OCI-LY3 (cell line): Measurements from ENCODE around the gene MUC5B.

Source experiments
- H2AFZ ChIP-seq: fragments of 200-600, 300-600 bp; shearing (Covaris generic); 2 replicates; pipeline ENCODE4 v1.6.0; 2014; ENCODE audit warnings: antibody characterized with exemption, low read depth, low read length
- H3K27ac ChIP-seq: fragments of 200-600, 300-600 bp; sonication (generic); 2 replicates; pipeline ENCODE4 v1.5.1; 2014; ENCODE audit warnings: mild to moderate bottlenecking, low read length, moderate library complexity, mixed read lengths
- H3K27me3 ChIP-seq: fragments of 200-600, 300-600 bp; sonication (generic); 2 replicates; pipeline ENCODE4 v1.6.1; 2014; ENCODE audit warnings: low read depth, low read length, mixed read lengths
- H3K36me3 ChIP-seq: fragments of 200-600, 300-600 bp; sonication (generic); replicated peaks from 2 replicates; pipeline ENCODE3; 2014; ENCODE audit warnings: low read depth, low read length, mixed read lengths
- H3K4me1 ChIP-seq: fragments of 300-600, 200-600 bp; sonication (generic); 2 replicates; pipeline ENCODE4 v1.6.1; 2014; ENCODE audit warnings: low read length, mixed read lengths
- H3K4me2 ChIP-seq: fragments of 200-600, 300-600 bp; sonication (generic); 2 replicates; pipeline ENCODE4 v1.6.1; 2014; ENCODE audit warnings: low read length, mixed read lengths
- H3K4me3 ChIP-seq: fragments of 300-600, 200-600 bp; sonication (generic); 2 replicates; pipeline ENCODE4 v1.5.1; 2014; ENCODE audit warnings: antibody characterized with exemption, mild to moderate bottlenecking, low read length, moderate library complexity
- H3K79me2 ChIP-seq: fragments of 300-600, 200-600 bp; shearing (Covaris generic); 2 replicates; pipeline ENCODE4 v1.6.1; 2014; ENCODE audit warnings: mild to moderate bottlenecking, low read length, mixed read lengths
- H3K9ac ChIP-seq: fragments of 300-600, 200-600 bp; shearing (Covaris generic); 2 replicates; pipeline ENCODE4 v1.6.0; 2014; ENCODE audit warnings: mild to moderate bottlenecking, low read length, moderate library complexity
- H3K9me3 ChIP-seq: fragments of 200-600, 300-600 bp; shearing (Covaris generic); 2 replicates; pipeline ENCODE4 v1.6.1; 2014; ENCODE audit warnings: low read length, mixed read lengths; ENCODE audit not compliant: insufficient read depth
- H4K20me1 ChIP-seq: fragments of 200-600, 300-600 bp; sonication (generic); 2 replicates; pipeline ENCODE4 v1.6.1; 2016; ENCODE audit warnings: low read length, mixed read lengths; ENCODE audit not compliant: insufficient read depth
- CTCF ChIP-seq: fragments of 200-600, 300-600 bp; sonication (generic); IDR thresholded peaks from 2 replicates; pipeline ENCODE4 v1.5.1; 2014; ENCODE audit warnings: antibody characterized with exemption, low read length, low read depth
- EZH2phosphoT487 ChIP-seq: fragments of 200-600 bp; shearing (Covaris generic); IDR thresholded peaks from 2 replicates; pipeline ENCODE4 v1.6.1; 2018; ENCODE audit warnings: antibody characterized with exemption, mixed run types, low read depth

Gene MUC5B

GRCh38 chr11:1178906-1179305 lies 44.0 kb upstream of the MUC5B start:
- H4K20me1 ChIP-seq = no peaks in the 10 kb centered on the region
- H3K36me3 ChIP-seq = no peaks in the 10 kb centered on the region
- no peaks in the 10 kb centered on the region for H3K9me3 ChIP-seq
- no peak overlapping the region for H3K27ac ChIP-seq
- no peak for TF ChIP-seq EZH2phosphoT487
- TF ChIP-seq CTCF = no peak
- H3K4me2 ChIP-seq = no peak overlapping the region
- H3K4me1 ChIP-seq = no peaks in the 10 kb centered on the region
- no peaks in the 10 kb centered on the region for H3K27me3 ChIP-seq
- H2AFZ ChIP-seq = no peak overlapping the region
- no peak overlapping the region for H3K4me3 ChIP-seq
- no peak overlapping the region for H3K9ac ChIP-seq
- H3K79me2 ChIP-seq = no peaks in the 10 kb centered on the region

- Histone ChIP-seq H3K4me3 (no peak overlapping the region), H3K27ac (no peak overlapping the region), H3K4me1 (no peaks in the 10 kb centered on the region), H3K9me3 (no peaks in the 10 kb centered on the region), H3K36me3 (no peaks in the 10 kb centered on the region), H3K79me2 (no peaks in the 10 kb centered on the region), H2AFZ (no peak overlapping the region), H3K4me2 (no peak overlapping the region), H4K20me1 (no peaks in the 10 kb centered on the region), H3K27me3 (no peaks in the 10 kb centered on the region), H3K9ac (no peak overlapping the region)
- no peak for TF ChIP-seq EZH2phosphoT487
- TF ChIP-seq CTCF = no peak
These were observed 43.2 kb upstream of the MUC5B start for GRCh38 chr11:1179641-1180040.

- Histone ChIP-seq H3K4me3 (no peak overlapping the region), H3K4me2 (no peak overlapping the region), H3K9ac (no peak overlapping the region), H3K27ac (no peak overlapping the region), H4K20me1 (no peaks in the 10 kb centered on the region), H3K4me1 (no peaks in the 10 kb centered on the region), H3K9me3 (no peaks in the 10 kb centered on the region), H2AFZ (no peak overlapping the region), H3K79me2 (no peaks in the 10 kb centered on the region), H3K36me3 (no peaks in the 10 kb centered on the region), H3K27me3 (no peaks in the 10 kb centered on the region)
- TF ChIP-seq EZH2phosphoT487 (no peak), CTCF (no peak)
These were observed 42.7 kb upstream of the MUC5B start for GRCh38 chr11:1180171-1180570.

GRCh38 chr11:1180947-1181391 lies 41.9 kb upstream of the MUC5B start:
- Histone ChIP-seq H3K4me1 (no peaks in the 10 kb centered on the region), H3K36me3 (no peaks in the 10 kb centered on the region), H3K4me2 (no peak overlapping the region), H3K9ac (no peak overlapping the region), H3K27me3 (no peaks in the 10 kb centered on the region), H3K9me3 (no peaks in the 10 kb centered on the region), H2AFZ (no peak overlapping the region), H3K79me2 (no peaks in the 10 kb centered on the region), H4K20me1 (no peaks in the 10 kb centered on the region), H3K4me3 (no peak overlapping the region), H3K27ac (no peak overlapping the region)
- TF ChIP-seq EZH2phosphoT487 = no peak
- no peak for TF ChIP-seq CTCF
